ENCODE data around the gene LZTS2. TPM values are rescaled to one million over a fixed set of nuclear protein-coding genes. Genes with fewer than 3 reads are reported as not detected.

The LZTS2 gene
- polyA plus RNA-seq, 6 donors from 2014 or later = 2.2 to 21.5 (median 13.2) TPM

- DNase-seq (no peak), ATAC-seq (ENCODE audit: low read depth in 2 of 2) (no peak)
- H3K4me1 Mint-ChIP-seq = peaks cover 27 to 35% (median 35%) of the 10 kb centered on the region in 3 donors
- no peak overlapping the region for H3K27ac Mint-ChIP-seq
- H3K27me3 Mint-ChIP-seq = peaks cover 33 to 64% (median 47%) of the 10 kb centered on the region in 3 donors
- no peaks in the 10 kb centered on the region for H3K36me3 Mint-ChIP-seq
- peak overlapping the region in 1 of 8 donors; percentile 71 for H3K4me3 Mint-ChIP-seq
- no peaks in the 10 kb centered on the region for H3K9me3 Mint-ChIP-seq
Observed at GRCh38 chr10:101016814-101017213, 17.2 kb downstream of the LZTS2 start.

GRCh38 chr10:101018118-101018599, 18.6 kb downstream of the LZTS2 start:
- H3K27ac Mint-ChIP-seq = peak overlapping the region in 3 of 6 donors; percentile 12 to 81 (median 22)
- ATAC-seq (ENCODE audit: low read depth in 2 of 2) = peak; percentile 72 to 75
- peak; percentile 24 for DNase-seq
- H3K27me3 Mint-ChIP-seq = peaks cover 30 to 66% (median 50%) of the 10 kb centered on the region in 3 donors
- peak overlapping the region in 7 of 8 donors; percentile 23 to 86 (median 71) for H3K4me3 Mint-ChIP-seq
- peaks cover 21 to 30% (median 28%) of the 10 kb centered on the region in 3 donors for H3K4me1 Mint-ChIP-seq
- no peaks in the 10 kb centered on the region for H3K9me3 Mint-ChIP-seq
- no peaks in the 10 kb centered on the region for H3K36me3 Mint-ChIP-seq

DNA sequence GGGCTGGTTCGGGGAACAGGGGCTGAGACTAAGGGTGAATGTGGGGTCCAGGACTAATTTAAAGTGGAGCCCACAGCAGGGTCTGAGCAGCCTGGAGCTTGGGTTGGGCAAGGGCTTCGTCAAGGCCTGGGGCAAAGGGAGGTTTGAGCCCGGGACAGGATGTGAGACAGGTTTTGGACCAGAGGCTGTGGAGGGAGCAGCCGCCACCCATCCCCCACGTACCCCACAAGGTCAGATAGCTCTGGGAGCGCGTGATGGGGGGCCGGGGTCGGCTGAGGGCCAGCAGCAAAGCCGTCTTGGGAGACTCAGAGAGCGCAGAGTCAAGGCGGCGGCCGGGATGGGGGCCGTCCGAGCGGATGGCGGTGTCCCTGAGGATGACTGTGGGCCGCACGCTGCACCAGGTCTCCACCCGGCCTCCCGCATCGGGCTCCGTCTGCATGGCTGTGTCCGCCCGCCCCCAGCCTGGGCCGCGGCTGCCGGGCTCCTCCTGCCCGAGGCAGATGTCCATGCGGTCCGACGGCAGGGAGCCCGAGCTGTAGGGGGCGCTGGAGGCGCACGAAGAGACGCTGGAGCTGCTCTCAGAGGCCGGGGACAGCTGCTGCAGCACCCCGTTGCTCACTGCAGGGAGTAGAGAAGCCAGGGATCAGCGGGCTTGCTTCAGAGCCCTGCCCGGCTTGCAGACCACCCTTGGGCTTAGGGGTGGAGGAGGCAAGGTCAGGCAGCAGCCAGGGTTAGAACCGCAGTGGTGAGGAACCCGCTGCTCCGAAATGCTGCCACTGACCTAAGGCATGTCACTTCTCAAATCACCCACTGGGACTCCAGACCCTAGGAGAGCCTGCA, 19.2 kb downstream of the LZTS2 start:
- Mint-ChIP-seq H3K27ac (peak overlapping the region in 4 of 6 donors; percentile 12 to 72 (median 24)), H3K9me3 (no peaks in the 10 kb centered on the region), H3K4me1 (peaks cover 16 to 26% (median 23%) of the 10 kb centered on the region in 3 donors), H3K4me3 (peak overlapping the region in 7 of 8 donors; percentile 23 to 86 (median 71)), H3K36me3 (no peaks in the 10 kb centered on the region), H3K27me3 (peaks cover 25 to 63% (median 50%) of the 10 kb centered on the region in 3 donors)
- ATAC-seq (ENCODE audit: low read depth in 2 of 2) (peak; percentile 64), DNase-seq (peak; percentile 41)

- H3K9me3 Mint-ChIP-seq = no peaks in the 10 kb centered on the region
- H3K27ac Mint-ChIP-seq = peak overlapping the region in 3 of 6 donors; percentile 67 to 93 (median 68)
- no peak for DNase-seq
- H3K4me1 Mint-ChIP-seq = peaks cover 16 to 22% (median 20%) of the 10 kb centered on the region in 3 donors
- peak overlapping the region in 5 of 8 donors; percentile 3 to 57 (median 42) for H3K4me3 Mint-ChIP-seq
- no peak for ATAC-seq (ENCODE audit: low read depth in 2 of 2)
- no peaks in the 10 kb centered on the region for H3K36me3 Mint-ChIP-seq
- peaks cover 24 to 58% (median 50%) of the 10 kb centered on the region in 3 donors for H3K27me3 Mint-ChIP-seq
Observed at GRCh38 chr10:101019440-101019703, 19.8 kb downstream of the LZTS2 start.

DNA sequence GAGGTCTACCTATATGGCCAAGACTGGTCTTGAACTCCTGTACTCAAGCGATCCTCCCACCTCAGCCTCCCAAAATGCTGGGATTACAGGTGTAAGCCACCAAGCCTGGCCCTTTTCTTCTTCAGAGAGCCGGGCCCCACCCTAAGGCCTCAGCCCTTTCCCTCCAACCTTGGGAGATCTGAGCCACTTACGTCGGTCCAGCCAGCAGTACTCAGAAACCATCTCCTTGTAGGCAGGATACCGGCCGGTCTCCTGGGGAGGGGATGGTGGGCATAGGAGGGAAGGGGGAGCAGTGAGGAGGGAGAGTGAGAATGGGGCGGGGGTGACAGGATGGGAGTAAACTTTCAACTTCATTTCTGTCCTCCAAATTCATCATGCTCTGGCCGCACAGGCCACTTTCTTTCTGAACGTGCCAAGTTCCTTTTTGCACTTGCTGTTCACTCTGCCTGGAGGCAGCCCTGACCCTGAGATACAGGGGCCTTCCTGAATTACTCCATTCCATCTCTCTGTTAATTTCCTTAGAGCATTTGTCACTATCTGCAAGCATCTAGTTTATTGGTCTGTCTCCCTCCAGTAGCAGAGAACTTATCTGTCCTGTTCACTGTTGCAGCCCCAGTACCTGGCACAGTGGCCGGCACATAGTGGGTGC, 20.9 kb downstream of the LZTS2 start:
- Mint-ChIP-seq H3K27me3 (peaks cover 18 to 46% (median 43%) of the 10 kb centered on the region in 3 donors), H3K4me1 (peaks cover 16 to 19% (median 18%) of the 10 kb centered on the region in 3 donors), H3K9me3 (no peaks in the 10 kb centered on the region), H3K4me3 (no peak overlapping the region), H3K36me3 (no peaks in the 10 kb centered on the region), H3K27ac (no peak overlapping the region)
- DNase-seq (no peak), ATAC-seq (ENCODE audit: low read depth in 2 of 2) (no peak)

- Mint-ChIP-seq H3K27ac (no peak overlapping the region), H3K36me3 (no peaks in the 10 kb centered on the region), H3K4me1 (peaks cover 16 to 19% (median 18%) of the 10 kb centered on the region in 3 donors), H3K27me3 (peaks cover 17 to 39% (median 37%) of the 10 kb centered on the region in 3 donors), H3K4me3 (no peak overlapping the region), H3K9me3 (no peaks in the 10 kb centered on the region)
- ATAC-seq (ENCODE audit: low read depth in 2 of 2) = no peak
- no peak for DNase-seq
Observed at GRCh38 chr10:101021239-101021638, 21.6 kb downstream of the LZTS2 start.

DNA sequence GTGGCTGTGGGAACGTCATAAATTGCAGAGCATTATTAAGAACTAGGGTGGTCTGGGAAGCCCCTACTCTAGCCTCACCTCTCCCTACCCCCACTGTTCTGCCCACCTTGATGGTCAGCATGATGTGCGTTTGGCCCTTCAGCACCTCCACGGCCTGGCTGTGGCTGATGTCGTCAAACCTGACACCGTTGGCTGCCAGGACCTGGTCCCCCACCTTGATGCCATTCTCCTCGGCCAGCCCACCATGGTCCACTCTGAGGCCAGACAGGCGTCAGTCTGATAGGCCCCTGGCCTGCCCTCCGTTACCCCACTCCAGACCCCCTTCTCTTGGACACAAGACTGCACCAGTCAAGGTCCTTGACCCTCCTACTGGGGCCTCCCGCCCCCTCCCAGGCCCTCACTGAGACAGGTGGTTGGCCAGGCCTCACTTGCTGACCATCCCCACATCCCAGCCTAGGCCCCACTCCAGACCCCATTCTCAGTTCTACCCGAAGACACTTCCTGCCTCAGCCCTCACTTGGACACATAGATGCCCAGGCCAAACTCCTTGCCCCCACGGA, 22.2 kb downstream of the LZTS2 start:
- peaks cover 15 to 18% (median 16%) of the 10 kb centered on the region in 3 donors for H3K4me1 Mint-ChIP-seq
- no peak overlapping the region for H3K4me3 Mint-ChIP-seq
- no peak for DNase-seq
- H3K27me3 Mint-ChIP-seq = peaks cover 12 to 36% (median 31%) of the 10 kb centered on the region in 3 donors
- H3K9me3 Mint-ChIP-seq = no peaks in the 10 kb centered on the region
- no peak for ATAC-seq (ENCODE audit: low read depth in 2 of 2)
- no peaks in the 10 kb centered on the region for H3K36me3 Mint-ChIP-seq
- H3K27ac Mint-ChIP-seq = peak overlapping the region in 1 of 6 donors; percentile 73

GRCh38 chr10:101022967-101023705, 23.5 kb downstream of the LZTS2 start:
- Mint-ChIP-seq H3K4me1 (peaks cover 9 to 12% (median 10%) of the 10 kb centered on the region in 3 donors), H3K27ac (no peak overlapping the region), H3K36me3 (no peaks in the 10 kb centered on the region), H3K4me3 (no peak overlapping the region), H3K27me3 (peaks cover 17 to 35% (median 34%) of the 10 kb centered on the region in 3 donors), H3K9me3 (peaks cover 0 to 2% (median 0%) of the 10 kb centered on the region in 7 donors)
- DNase-seq (no peak), ATAC-seq (ENCODE audit: low read depth in 2 of 2) (no peak)

DNA sequence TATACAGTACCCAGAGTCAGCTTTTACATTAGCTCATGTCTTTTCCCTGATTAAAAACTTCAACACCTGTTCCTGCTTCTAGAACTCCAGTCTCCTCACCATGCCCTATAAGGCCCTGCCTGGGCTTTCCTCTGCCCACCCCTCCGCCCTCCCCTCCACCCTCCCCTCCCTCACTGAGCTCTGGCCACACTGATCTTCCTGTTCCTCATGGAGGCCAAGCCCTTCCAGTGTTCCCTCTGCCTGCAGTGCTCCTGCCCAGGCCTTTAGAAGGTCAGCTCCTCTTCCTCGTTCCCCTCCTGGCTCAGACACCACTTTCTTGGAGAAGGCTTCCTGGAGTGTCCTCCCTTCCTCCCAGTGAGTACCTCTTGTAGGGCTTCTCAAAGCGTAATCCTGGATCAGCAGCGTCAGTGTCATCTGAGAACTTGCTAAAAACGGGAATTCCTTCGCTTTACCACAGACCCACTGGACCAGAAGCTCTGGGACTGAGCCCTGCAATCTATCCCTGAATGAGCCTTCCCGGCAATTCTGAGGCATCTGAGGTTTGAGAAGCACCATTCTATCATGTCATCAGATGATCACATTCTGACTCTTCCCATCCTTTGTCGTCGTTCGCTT, 27.6 kb downstream of the LZTS2 start:
- Mint-ChIP-seq H3K27me3 (peaks cover 12 to 30% (median 29%) of the 10 kb centered on the region in 3 donors), H3K4me1 (peaks cover 10 to 17% (median 13%) of the 10 kb centered on the region in 3 donors), H3K27ac (no peak overlapping the region), H3K9me3 (peaks cover 0 to 2% (median 0%) of the 10 kb centered on the region in 7 donors), H3K4me3 (no peak overlapping the region), H3K36me3 (no peaks in the 10 kb centered on the region)
- ATAC-seq (ENCODE audit: low read depth in 2 of 2) = no peak
- no peak for DNase-seq

- DNase-seq = no peak
- H3K9me3 Mint-ChIP-seq = peaks cover 0 to 2% (median 0%) of the 10 kb centered on the region in 7 donors
- no peak overlapping the region for H3K27ac Mint-ChIP-seq
- H3K4me1 Mint-ChIP-seq = peaks cover 17 to 22% (median 19%) of the 10 kb centered on the region in 3 donors
- peak overlapping the region in 2 of 8 donors; percentile 10 to 59 for H3K4me3 Mint-ChIP-seq
- no peak for ATAC-seq (ENCODE audit: low read depth in 2 of 2)
- no peaks in the 10 kb centered on the region for H3K36me3 Mint-ChIP-seq
- H3K27me3 Mint-ChIP-seq = peaks cover 12 to 30% (median 29%) of the 10 kb centered on the region in 3 donors
Observed at GRCh38 chr10:101028446-101029337, 29.1 kb downstream of the LZTS2 start.

DNA sequence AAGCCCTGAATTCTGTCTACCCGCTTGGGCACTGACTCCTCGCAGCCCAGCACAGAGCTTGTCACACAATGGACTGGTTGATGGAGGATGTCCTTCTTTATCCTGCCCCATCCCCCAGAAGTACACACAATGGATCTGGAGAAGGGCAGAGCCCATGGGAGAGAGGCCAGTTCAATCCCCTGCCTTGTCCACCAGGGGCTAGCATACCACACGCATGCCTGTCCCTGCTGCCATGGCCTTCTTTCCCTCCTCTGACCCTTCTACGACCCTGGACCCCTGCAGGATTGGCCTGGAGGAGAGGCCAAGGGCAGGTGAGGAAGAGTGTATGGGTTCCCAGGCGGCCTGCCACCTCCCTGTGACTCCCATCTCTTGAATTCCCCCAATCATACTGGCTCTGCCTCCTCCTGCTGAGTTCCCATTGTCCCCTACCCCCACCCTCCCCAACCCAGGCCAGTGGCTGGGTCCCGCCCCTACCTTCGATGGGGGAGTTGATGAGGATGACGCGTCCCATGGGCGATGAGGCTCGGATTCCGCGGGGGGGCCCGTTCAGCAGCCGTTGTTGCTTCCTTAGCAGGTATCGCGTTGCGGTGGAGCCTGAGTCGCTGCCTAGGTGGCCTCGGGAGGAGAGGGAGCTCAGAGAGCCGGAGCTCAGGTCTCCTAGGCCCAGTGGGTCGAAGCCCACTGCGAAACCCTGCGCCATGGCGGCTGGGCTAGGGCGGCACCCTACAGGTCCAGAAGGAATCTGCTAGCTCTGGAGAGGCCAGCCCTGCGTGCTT, 30.1 kb downstream of the LZTS2 start:
- DNase-seq = no peak
- Mint-ChIP-seq H3K27ac (no peak overlapping the region), H3K4me3 (peak overlapping the region in 1 of 8 donors; percentile 66), H3K9me3 (peaks cover 0 to 2% (median 0%) of the 10 kb centered on the region in 7 donors), H3K36me3 (no peaks in the 10 kb centered on the region), H3K4me1 (peaks cover 17 to 22% (median 19%) of the 10 kb centered on the region in 3 donors), H3K27me3 (peaks cover 12 to 30% (median 29%) of the 10 kb centered on the region in 3 donors)
- ATAC-seq (ENCODE audit: low read depth in 2 of 2) = no peak
